IMR-90 (cell line): ENCODE data around the gene MRTFA. TPM values are rescaled to one million over a fixed set of nuclear protein-coding genes. Genes with fewer than 3 reads are reported as not detected.

Experiments used
- ATAC-seq: fragments of 200-7000 bp; cut with Tn5 transposase; 2 replicates; pipeline ENCODE4 v1.9.1; 2020; ENCODE audit warnings: low read depth, mild to moderate bottlenecking, moderate library complexity
- BruUV-seq: library from RNA; stranded (reverse); fragments of 400-500 nt; replicated peaks from 2 replicates; lab custom pipeline; 2021; lab: Mats Ljungman, UMichigan
- CTCF ChIA-PET: fragments of 300-600 bp; formaldehyde crosslinking; extraction: SDS; loops from one replicate; lab custom pipeline; 2021; ENCODE audit warnings: antibody characterized with exemption; lab: Yijun Ruan, JAX
- POLR2A ChIA-PET: fragments of 300-600 bp; sonication (Branson Sonifier 250); formaldehyde crosslinking; loops from one replicate; lab custom pipeline; 2022; ENCODE audit warnings: antibody characterized with exemption; ENCODE audit not compliant: unreplicated experiment; lab: Charles Lee
- DNase-seq: peaks from one replicate; pipeline ENCODE4 v3.0.0; 2013
- H2AFZ ChIP-seq: replicated peaks from 2 replicates; pipeline ENCODE3; 2013; ENCODE audit warnings: low read length, mild to moderate bottlenecking; ENCODE audit not compliant: poor library complexity
- H2AK5ac ChIP-seq: 2 replicates; pipeline ENCODE4 v1.6.1; 2013; ENCODE audit warnings: low read depth, low read length, inconsistent platforms
- H2AK9ac ChIP-seq: replicated peaks from 2 replicates; pipeline ENCODE3; 2013; ENCODE audit warnings: mild to moderate bottlenecking, low read depth, low read length, moderate library complexity; ENCODE audit not compliant: poor library complexity
- H2BK120ac ChIP-seq: 2 replicates; pipeline ENCODE4 v1.6.1; 2013; ENCODE audit warnings: low read depth, low read length, inconsistent platforms
- H2BK15ac ChIP-seq: 3 replicates; pipeline ENCODE4 v1.6.1; 2013; ENCODE audit warnings: low read depth, low read length, inconsistent platforms
- H2BK20ac ChIP-seq: 2 replicates; pipeline ENCODE4 v1.6.1; 2013; ENCODE audit warnings: low read depth, mild to moderate bottlenecking, inconsistent platforms, low read length, moderate library complexity
- H2BK5ac ChIP-seq: 2 replicates; pipeline ENCODE4 v1.6.1; 2013; ENCODE audit warnings: mild to moderate bottlenecking, low read depth, low read length, inconsistent platforms; ENCODE audit not compliant: poor library complexity, severe bottlenecking
- H3K14ac ChIP-seq: replicated peaks from 2 replicates; pipeline ENCODE4 v1.6.1; 2013; ENCODE audit warnings: low read depth, low read length, inconsistent platforms
- H3K18ac ChIP-seq: 2 replicates; pipeline ENCODE4 v1.6.1; 2013; ENCODE audit warnings: low read depth, low read length, control low read depth
- H3K23ac ChIP-seq: 2 replicates; pipeline ENCODE4 v1.6.1; 2013; ENCODE audit warnings: low read depth, low read length, inconsistent platforms
- H3K27ac ChIP-seq: 2 replicates; pipeline ENCODE4 v1.5.1; 2013; ENCODE audit warnings: mild to moderate bottlenecking, control low read depth, low read length; ENCODE audit not compliant: insufficient read depth
- H3K27me3 ChIP-seq: 2 replicates; pipeline ENCODE4 v1.6.1; 2013; ENCODE audit warnings: low read length; ENCODE audit not compliant: control insufficient read depth, insufficient read depth
- H3K36me3 ChIP-seq: 2 replicates; pipeline ENCODE4 v1.6.1; 2013; ENCODE audit warnings: low read length, mixed read lengths; ENCODE audit not compliant: control insufficient read depth, insufficient read depth
- H3K4ac ChIP-seq: 2 replicates; pipeline ENCODE4 v1.6.1; 2013; ENCODE audit warnings: low read depth, low read length, inconsistent platforms
- H3K4me1 ChIP-seq: 2 replicates; pipeline ENCODE4 v1.6.1; 2013; ENCODE audit warnings: low read length, mixed read lengths; ENCODE audit not compliant: control insufficient read depth, insufficient read depth
- H3K4me2 ChIP-seq: 2 replicates; pipeline ENCODE4 v1.6.1; 2013; ENCODE audit warnings: low read depth, mild to moderate bottlenecking, control low read depth, low read length, moderate library complexity
- H3K4me3 ChIP-seq: 2 replicates; pipeline ENCODE4 v1.5.1; 2013; ENCODE audit warnings: low read depth, mild to moderate bottlenecking, control low read depth, low read length, moderate library complexity; ENCODE audit not compliant: insufficient read depth
- H3K56ac ChIP-seq: 2 replicates; pipeline ENCODE4 v1.6.1; 2013; ENCODE audit warnings: low read length, inconsistent platforms; ENCODE audit not compliant: insufficient read depth; ENCODE audit errors: extremely low read depth
- H3K79me1 ChIP-seq, 2 experiments: 2 replicates each; pipeline ENCODE4 v1.6.1; 2013; ENCODE audit warnings: low read length in 2 of 2, inconsistent platforms in 1 of 2, low read depth in 1 of 2
- H3K9ac ChIP-seq: 2 replicates; pipeline ENCODE4 v1.6.1; 2013; ENCODE audit warnings: low read depth, low read length, control low read depth
- H3K9me1 ChIP-seq: 2 replicates; pipeline ENCODE4 v1.6.1; 2013; ENCODE audit warnings: low read length, inconsistent platforms; ENCODE audit not compliant: insufficient read depth
- H3K9me3 ChIP-seq: 2 replicates; pipeline ENCODE4 v1.6.1; 2013; ENCODE audit warnings: low read length; ENCODE audit not compliant: control insufficient read depth, insufficient read depth
- H4K20me1 ChIP-seq: 2 replicates; pipeline ENCODE4 v1.6.1; 2013; ENCODE audit warnings: low read length, inconsistent platforms; ENCODE audit not compliant: insufficient read depth
- H4K5ac ChIP-seq: 2 replicates; pipeline ENCODE4 v1.6.1; 2013; ENCODE audit warnings: mild to moderate bottlenecking, low read depth, low read length, control low read depth
- H4K8ac ChIP-seq, 2 experiments: 2 replicates each; pipeline ENCODE4 v1.6.1; 2013; ENCODE audit warnings: low read depth in 2 of 2, low read length in 2 of 2, control low read depth in 1 of 2, inconsistent platforms in 1 of 2
- H4K91ac ChIP-seq: 2 replicates; pipeline ENCODE4 v1.6.1; 2013; ENCODE audit warnings: low read depth, low read length, inconsistent platforms; ENCODE audit not compliant: insufficient read depth
- BHLHE40 ChIP-seq: fragments of 150-350 bp; IDR thresholded peaks from 2 replicates; pipeline ENCODE4 v1.6.1; 2016; ENCODE audit warnings: mild to moderate bottlenecking, low read depth, low read length
- CEBPB ChIP-seq: IDR thresholded peaks from 2 replicates; pipeline ENCODE4 v1.6.1; 2012; ENCODE audit warnings: low read depth, low read length, improper control_type of control experiment
- FOS ChIP-seq: fragments of 150-350 bp; IDR thresholded peaks from 2 replicates; pipeline ENCODE4 v1.6.1; 2016; ENCODE audit warnings: low read depth, low read length
- RFX5 ChIP-seq: IDR thresholded peaks from 2 replicates; pipeline ENCODE4 v1.8.0; 2012; ENCODE audit warnings: low read depth, mild to moderate bottlenecking, low read length, moderate library complexity
- SMC3 ChIP-seq: fragments of 150-350 bp; IDR thresholded peaks from 2 replicates; pipeline ENCODE4 v1.6.1; 2016; ENCODE audit warnings: low read depth, mild to moderate bottlenecking, antibody characterized with exemption, low read length, moderate library complexity
- WGBS, 2 experiments: methylation state at CpG; one replicate each; pipeline versions ENCODE4 v1.1.5 to v1.1.7; 2013; ENCODE audit warnings: missing lambda C conversion rate in 2 of 2; ENCODE audit not compliant: insufficient read length in 1 of 2; ENCODE audit errors: extremely low coverage in 2 of 2; 5-methylcytosine and 5-hydroxymethylcytosine counted together
- dilution Hi-C: fragments of 300-500 bp; cut with HindIII; formaldehyde crosslinking; loops from one replicate; pipeline ENCODE4 v1.14.3; 2018; ENCODE audit warnings: low sequenced_read_pairs; ENCODE audit not compliant: unreplicated experiment
- in situ Hi-C: fragments of 300-500 bp; cut with MboI; formaldehyde crosslinking; loops from 3 replicates; pipeline ENCODE4 v1.14.3; 2019; ENCODE audit warnings: low sequenced_read_pairs, inconsistent platforms, mixed read lengths
- intact Hi-C: fragments of 100-400 bp; cut with micrococcal nuclease; formaldehyde crosslinking; loops from 2 replicates; pipeline ENCODE4 v1.10.0; 2022
- polyA plus RNA-seq, 3 experiments: library from polyadenylated mRNA; depleted of rRNA; stranded (reverse); fragments of >200 nt; gene quantifications; 2 replicates each; pipeline ENCODE4 v1.2.3, GENCODE V29; 2012; ENCODE audit warnings: low replicate concordance in 1 of 3
- total RNA-seq: library from RNA; depleted of rRNA; stranded (reverse); fragments of >200 nt; gene quantifications from 2 replicates; pipeline ENCODE4 v1.2.3, GENCODE V29; 2012

MRTFA gene
- total and polyA plus RNA-seq, 2 of the 4 experiments (the other 2 are of a cell fraction) = 12.5 to 17.2 TPM

DNA sequence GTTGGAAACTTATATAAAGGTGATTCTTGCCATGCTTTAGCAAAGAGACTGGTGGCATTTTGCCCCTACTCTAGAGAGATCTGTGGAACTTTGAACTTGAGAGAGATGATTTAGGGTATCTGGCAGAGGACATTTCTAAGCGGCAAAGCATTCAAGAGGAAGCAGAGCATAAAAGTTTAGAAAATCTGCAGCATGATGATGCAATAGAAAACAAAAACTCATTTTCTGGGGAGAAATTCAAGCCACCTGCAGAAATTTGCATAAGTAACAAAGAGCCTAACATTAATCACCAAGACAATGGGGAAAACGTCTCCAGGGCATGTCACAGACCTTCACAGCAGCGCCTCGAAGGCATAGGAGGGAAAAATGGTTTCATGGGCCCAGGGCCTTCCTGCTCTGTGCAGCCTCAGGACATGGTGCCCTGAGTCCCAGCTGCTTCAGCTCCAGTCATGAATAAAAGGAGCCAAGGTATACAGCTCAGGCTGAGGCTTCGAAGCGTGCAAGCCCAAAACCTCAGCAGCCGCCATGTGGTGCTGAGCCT, 83.4 kb downstream of the MRTFA start:
- Histone ChIP-seq H2BK20ac (no peak overlapping the region), H3K18ac (no peak overlapping the region), H2BK15ac (no peak overlapping the region), H4K91ac (no peak overlapping the region), H3K9ac (no peak overlapping the region), H4K8ac (no peak overlapping the region), H3K27ac (no peak overlapping the region), H3K56ac (no peak overlapping the region), H3K9me1 (peaks cover 15% of the 10 kb centered on the region), H3K9me3 (no peaks in the 10 kb centered on the region; the same call in 1 of the 2 replicates), H3K36me3 (peaks cover 11% of the 10 kb centered on the region; the same call in 1 of the 2 replicates), H2AK9ac (no peak overlapping the region), H2AK5ac (no peak overlapping the region), H3K4me3 (no peak overlapping the region), H2AFZ (no peak overlapping the region), H3K4ac (no peak overlapping the region), H2BK120ac (no peak overlapping the region), H3K4me1 (no peaks in the 10 kb centered on the region), H3K79me1 (peaks cover 27 to 64% of the 10 kb centered on the region in 2 experiments), H3K14ac (no peak overlapping the region), H2BK5ac (no peak overlapping the region), H3K4me2 (no peak overlapping the region), H4K20me1 (peaks cover 25% of the 10 kb centered on the region), H4K5ac (no peak overlapping the region), H3K23ac (no peak overlapping the region), H3K27me3 (no peaks in the 10 kb centered on the region)
- no TSS peak for BruUV-seq
- CTCF ChIA-PET = no interaction called here
- WGBS, 2 experiments = 100% methylated on average over 1 of the region's 7 CpGs; no CpG with 5 or more reads in 1 of the 2 experiments
- no peak for DNase-seq
- dilution Hi-C loops = no loop called here
- TF ChIP-seq BHLHE40 (no peak), RFX5 (no peak), SMC3 (no peak), FOS (no peak), CEBPB (peak; percentile 54)
- in situ Hi-C loops = no loop called here
- intact Hi-C loops = no loop called here
- POLR2A ChIA-PET = no interaction called here
- ATAC-seq = no peak
